CD4-positive, alpha-beta T cell treated with Interleukin-17A for 4 hours (primary cell): Measurements from ENCODE around the gene ZNF91.
"Not testable (repeated sequence)": the region's sequence is repeated elsewhere in the genome, so short reads cannot be mapped to it uniquely, and the experiment has no call there.

Experiments
- DNase-seq: peaks from one replicate; pipeline ENCODE4 v3.0.0-alpha.2; 2020; ENCODE audit warnings: mixed read lengths

ZNF91 gene

DNA sequence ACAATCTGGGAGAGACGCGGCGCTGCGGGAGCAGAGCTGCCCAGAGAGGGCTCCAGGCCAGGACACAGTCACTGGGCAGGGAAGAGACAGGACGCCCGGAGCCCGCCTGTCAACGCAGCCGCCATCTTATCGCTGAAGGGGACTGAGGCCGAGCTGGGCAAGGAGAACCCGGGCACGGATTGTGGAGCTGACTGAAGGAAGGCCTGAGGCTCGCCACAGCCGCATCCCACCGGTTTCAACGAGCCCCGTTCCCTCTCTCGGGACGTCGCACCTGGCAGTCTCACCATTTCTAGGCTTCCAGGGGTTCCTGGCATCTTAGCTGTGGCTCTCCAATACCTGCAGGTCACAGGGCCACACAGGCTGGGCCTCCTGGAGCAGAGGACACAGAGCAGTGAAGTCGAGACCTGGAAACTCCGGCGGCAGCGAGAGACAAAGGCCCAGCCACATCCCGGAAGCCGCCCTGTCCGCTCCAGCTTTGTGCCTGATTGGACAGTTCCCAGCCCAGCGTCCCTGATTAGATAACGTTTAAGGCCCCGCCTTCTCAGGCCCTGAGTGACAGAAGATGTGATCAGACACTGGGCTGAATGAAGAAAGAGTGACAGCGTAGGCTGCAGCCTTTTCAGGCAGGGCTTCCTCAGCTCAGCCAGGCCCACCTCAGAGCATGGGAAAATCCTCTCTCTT is at the start of gene ZNF91:
TSS of gene ZNF91 (minus strand) at position 431 of the 681 bp plus-strand sequence. CDS start at position 314, 117 bp downstream.
- peak; percentile 91 for DNase-seq

DNA sequence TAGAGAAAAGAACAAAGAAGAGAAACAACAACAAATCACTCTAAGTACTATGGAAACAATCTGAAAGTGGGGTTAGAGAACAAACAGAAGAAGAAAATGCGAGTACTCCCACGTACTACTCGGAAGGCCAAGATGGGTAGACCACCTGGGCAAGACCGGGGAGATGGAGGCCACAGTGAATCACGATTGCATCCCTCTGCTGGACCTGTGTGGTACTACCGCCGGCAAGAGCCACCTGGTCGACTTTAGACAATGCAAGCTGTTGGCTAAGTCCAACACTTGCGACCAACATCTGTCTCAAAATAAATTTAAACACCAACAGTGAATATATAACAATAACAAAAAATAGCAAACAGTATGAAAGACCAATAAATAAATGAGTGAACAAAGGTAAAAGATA is 45.5 kb upstream of the ZNF91 start:
- no peak for DNase-seq

DNA sequence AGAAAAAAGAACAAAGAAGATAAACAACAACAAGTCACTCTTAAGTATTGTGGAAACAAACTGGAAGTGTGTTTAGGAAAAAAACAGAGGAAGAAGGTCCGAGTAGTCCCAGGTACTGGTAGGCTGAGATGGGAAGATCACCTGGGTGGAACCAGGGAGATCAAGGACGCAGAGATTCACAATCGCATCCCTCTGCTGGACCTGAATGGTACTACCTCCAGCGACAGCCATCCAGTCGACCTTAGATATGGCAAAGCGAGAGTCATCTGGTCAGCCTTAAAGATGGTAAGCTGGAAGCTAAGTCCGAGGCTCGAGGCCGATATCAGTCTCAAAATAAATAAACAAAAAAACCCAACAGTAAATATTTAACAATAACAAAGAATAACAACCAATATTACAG is 44.9 kb upstream of the ZNF91 start:
- DNase-seq, result no peak

DNA sequence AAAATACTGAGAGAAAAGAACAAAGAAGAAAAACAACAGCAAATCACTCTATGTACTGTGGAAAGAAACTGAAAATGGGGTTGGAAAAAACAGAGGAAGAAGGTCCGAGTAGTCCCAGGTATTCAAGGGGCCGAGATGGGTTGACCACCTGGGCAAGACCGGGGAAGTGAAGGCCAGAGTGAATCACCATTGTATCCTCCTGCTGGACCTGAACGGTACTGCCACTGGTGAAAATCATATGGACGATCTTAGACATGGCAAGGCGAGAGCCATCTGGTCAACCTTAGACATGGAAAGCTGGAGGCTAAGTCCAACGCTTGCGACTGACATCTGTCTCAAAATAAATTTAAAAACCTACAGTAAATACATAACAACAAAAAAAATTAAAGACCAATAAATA is 44.4 kb upstream of the ZNF91 start:
- no peak for DNase-seq

DNA sequence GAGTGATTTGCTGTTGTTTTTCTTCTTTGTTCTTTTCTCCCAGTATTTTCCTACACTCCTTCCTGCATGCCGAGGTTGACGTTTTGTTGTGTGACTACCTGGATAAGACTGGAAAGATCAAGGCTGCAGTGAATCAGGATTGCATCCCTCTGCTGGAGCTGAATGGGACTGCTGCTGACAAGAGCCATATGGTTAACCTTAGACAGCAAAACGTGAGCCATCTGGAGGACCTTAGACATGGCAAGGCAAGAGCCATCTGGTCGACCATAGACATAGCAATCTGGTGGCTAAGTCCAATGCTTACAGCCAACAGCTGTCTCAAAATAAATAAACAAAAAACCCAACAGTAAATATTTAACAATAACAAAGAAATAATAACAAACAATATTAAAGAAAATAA is 42.6 kb upstream of the ZNF91 start:
- DNase-seq, result no peak

DNA sequence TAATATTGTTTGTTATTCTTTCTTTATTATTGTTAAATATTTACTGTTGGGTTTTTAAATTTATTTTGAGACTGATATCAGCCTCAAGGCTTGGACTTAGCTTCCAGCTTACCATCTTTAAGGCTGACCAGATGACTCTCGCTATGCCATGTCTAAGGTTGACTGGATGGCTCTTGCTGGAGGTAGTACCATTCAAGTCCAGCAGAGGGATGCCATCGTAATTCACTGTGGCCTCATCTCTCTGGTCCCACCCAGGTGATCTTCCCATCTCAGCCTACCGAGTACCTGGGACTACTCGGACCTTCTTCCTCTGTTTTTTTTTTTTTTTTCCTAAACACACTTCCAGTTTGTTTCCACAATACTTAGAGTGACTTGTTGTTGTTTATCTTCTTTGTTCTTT is 41.7 kb upstream of the ZNF91 start:
- no peak for DNase-seq

DNA sequence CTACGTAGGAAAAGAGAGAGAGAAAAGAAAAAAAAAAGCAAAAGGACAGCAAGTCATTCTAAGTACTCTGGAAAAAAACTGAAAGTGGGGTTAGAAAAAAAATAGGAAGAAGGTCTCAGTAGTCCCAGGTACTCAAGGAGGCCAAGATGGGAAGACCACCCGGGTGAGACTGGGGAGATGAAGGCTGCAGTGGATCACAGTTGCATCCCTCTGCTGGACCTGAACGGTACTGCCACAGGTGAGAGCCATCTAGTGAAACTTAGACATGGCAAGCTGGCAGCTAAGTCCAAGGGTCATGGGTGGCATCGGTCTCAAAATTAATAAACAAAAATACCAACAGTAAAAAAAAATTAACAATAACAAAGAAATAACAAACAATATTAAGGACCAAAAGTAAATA is 41.0 kb upstream of the ZNF91 start:
- DNase-seq, result no peak

DNA sequence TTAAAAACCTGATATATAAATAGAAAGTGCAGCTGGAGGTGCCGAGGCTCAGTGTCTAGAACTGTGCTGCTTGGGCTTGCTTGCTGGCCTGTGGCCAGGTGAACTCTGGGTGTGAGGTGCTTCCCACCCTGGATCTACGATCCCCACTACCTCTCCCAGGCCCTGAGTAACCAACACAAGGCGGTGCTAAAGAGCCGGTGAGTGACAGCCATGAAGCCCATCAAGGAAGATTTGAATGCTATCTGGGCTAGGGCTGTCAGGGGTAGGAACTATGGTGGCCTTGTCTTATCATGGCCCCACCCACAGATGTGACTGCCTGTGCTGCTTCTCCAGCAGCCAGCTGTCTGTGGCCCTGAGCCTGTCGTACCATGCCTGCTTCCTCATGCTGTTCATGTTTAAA is 25.6 kb upstream of the ZNF91 start:
- DNase-seq, result no peak

DNA sequence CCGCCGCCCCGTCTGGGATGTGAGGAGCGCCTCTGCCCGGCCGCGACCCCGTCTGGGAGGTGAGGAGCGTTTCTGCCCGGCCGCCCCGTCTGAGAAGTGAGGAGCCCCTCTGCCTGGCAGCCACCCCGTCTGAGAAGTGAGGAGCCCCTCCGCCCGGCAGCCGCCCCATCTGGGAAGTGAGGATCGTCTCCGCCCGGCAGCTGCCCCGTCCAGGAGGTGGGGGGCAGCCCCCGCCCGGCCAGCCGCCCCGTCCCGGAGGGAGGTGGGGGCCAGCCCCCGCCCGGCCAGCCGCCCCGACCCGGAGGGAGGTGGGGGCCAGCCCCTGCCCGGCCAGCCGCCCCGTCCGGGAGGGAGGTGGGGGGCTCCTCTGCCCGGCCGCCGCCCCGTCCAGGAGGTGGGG is 24.0 kb upstream of the ZNF91 start:
- not testable (repeated sequence) for DNase-seq

DNA sequence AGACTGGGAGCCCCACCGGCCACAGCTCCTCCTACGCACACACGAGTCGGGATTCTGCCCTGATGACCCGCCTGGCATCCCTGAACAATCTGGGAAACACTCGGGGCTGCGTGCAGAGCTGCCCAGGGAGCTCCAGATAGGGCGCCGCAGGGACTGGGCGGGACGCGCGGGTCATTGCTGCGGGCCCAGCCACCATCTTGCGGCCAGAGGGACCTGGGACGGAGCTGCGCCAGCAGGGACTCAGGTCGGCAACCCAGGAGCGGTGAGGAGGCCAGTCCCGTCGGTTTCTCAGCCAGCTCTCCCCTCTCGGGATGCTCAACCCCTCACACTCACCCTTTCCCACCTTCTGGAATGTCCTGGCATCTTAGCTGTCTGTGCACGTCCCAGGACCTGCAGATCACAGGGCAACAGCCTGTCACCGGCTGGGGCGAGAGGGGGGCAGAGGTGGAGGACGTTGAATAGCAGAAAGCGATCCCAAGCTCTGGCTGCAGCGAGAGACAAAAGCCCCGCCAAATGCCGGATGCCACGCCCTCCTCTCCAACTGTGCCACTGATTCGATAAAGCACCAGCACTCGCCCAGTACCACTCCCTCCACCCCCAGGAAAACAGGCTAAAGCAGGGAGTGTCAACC is 20.4 kb upstream of the ZNF91 start:
- DNase-seq, result peak; percentile 17

DNA sequence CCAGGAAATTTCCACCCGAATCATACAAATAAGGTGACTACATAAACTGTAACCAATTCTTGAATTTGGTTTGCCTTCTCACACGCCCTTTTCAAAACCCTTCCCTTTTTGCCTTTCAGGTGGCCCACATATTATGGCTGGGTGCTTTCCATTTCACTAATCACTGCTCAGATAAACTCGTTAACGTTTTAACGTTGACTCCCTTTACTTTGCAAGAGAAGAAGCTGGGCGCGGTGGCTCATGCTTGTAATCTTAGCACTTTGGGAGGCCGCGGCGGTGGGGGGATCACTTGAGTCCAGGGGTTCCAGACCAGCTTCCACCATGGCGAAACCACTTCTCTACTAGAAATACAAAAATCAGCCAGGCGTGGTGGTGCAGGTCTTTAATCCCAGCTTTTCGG is 19.8 kb upstream of the ZNF91 start:
- DNase-seq, result no peak

DNA sequence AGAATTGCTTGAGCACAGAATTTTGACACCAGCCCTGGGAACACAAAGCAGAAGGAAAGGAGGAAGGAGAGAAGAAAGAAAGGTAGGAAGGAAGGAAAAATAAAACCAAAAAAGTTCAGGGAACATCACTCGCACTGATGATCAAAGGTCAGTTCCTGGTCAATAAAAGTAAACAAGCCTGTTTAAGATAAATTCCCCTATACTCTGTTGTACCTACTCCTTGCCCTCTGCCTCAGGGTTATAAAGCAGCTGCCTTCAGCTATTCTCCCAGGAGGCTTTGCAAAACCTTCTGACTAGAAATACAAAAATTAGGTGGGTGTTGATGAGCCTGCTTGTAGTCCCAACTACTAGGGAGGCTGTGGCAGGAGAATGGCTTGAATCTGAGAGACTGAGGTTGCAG is 14.9 kb upstream of the ZNF91 start:
- no peak for DNase-seq

DNA sequence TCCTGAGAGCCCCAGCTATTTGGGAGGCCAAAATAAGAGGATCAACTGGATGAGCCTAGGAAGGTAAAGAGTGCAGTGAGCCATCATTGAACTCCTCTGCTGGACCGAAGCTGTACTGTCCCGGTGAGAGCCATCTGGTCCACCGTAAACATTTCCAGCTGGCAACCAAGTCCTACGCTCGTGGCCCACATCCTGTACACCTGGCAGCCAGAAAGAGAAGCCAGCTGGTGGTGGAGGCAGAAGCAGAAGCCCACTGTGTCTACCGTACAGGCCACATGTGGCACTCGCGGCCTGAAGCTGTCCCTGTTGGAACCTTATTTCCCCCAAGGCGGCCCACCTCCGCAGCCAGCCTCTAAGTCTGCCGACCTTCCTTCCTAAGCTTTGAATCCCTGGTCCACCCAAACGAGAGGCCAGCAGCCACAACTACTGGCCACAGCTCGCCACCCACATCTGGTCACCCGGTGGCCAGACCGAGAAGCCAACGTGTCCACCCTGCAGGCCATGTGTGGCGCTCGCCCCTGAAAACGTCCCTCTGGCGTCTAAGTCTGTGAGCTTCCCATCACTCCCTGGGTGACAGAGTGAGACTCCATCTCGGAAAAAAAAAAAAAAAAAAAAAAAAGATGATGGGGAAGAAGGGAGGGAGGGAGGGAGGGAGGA is 14.2 kb upstream of the ZNF91 start:
- DNase-seq, result no peak

DNA sequence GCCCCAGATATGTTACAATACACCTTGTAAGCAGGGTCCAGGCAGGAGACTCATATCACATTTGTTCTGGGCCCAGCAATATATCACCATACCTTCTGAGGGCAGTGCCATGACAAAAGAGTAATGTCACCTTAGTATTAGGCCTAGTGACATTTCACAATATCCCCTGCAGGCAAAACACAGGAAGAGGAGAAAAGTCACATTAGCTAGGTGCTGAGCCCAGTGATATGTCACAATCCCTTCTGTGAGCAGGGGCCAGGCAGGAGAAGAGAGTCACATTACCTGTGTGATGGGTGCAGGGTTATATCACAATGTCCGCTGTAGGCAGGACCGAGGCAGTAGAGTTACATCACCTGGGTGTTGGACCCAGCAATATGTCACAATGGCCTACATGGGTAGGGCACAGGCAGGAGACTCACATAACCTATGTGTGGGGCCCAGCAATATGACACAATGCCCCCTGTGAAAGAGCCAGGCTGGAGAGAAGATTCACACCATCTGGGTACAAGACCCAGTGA is 12.4 kb upstream of the ZNF91 start:
- no peak for DNase-seq

DNA sequence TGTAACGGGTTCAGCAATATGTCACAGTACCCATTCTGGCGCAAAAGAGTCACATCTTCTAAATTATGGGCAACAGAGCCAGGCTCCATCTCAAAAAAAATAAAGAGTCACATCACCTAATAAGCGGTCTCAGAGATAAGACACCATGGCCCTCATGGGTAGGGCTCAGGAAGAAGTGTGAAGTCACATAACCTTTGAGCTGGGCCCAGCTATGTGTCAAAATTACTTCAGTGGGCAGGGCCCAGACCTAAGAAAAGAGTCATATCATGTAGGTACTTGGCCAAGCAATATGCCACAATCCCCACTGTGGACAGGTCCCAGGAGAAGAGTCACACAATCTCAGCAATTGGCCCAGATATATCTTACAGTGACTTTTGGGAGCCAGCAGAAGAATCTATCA is 11.4 kb upstream of the ZNF91 start:
- DNase-seq, result no peak

DNA sequence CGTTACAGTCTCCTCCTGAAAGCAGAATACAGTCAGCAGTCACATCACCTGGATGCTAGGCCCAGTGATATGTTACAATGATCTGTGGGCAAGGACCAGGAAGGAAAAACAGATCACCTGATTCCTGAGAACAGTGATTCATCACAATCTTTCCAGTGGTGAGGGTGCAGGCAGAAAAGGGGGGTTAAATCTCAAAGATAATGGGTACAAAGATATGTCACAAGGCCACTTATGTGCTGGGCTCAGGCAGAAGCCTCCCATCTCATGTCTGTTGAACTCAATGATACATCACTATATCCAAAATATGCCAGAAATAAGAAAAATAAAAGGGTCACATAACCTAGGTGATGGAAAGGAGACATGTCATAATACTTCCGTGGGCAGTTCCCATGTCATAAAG is 10.8 kb upstream of the ZNF91 start:
- no peak for DNase-seq

DNA sequence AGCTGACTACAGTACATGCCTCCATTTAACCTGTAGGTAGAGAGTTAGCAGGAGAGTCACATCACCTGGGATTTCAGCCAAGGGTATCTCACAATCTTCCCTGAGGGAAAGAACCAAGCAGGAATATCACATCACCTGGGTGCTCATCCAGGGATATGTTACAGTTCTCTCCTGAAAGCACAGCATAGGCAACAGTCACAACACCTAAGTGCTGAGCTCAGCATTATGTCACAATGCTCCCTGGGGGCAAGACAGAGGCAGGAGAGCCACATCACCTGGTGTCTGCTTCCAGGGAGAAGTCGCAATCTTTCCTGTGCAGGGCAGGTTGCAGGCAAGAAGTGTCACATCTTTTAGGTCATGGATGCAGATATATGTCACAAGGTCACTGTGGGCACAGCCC is 9.4 kb upstream of the ZNF91 start:
- no peak for DNase-seq

DNA sequence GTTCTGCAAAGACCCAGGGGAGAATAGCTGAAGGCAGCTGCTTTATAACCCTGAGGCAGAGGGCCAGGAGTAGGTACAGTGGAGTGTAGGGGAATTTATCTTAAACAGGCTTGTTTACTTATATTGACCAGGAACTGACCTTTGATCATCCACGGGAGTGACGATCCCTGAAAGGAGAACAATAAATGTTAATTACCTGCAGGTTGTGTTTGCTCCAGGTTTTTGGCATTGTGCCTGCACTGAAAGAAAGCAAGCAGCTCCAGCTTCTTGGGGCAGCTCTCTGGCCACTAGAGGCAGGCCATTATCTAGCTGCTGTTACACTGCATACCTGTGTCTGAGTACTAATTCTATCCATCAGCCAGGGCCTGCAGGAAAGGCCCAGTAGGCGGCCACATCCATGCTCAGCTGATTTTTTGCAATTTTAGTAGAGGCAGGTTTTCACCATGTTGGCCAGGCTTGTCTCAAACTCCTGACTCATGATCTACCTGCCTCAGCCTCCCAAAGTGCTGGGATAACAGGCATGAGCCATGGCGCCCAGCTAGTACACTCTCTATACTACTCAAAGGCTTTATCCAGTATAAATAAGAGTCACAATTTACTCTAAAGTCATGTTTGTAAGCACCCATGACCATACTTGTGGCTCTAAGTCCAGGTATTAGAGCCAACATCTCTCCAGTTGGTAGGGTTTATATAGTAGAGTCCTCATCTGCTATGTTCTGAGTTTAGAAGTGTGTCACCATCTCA is 8.5 kb upstream of the ZNF91 start:
- DNase-seq, result no peak

DNA sequence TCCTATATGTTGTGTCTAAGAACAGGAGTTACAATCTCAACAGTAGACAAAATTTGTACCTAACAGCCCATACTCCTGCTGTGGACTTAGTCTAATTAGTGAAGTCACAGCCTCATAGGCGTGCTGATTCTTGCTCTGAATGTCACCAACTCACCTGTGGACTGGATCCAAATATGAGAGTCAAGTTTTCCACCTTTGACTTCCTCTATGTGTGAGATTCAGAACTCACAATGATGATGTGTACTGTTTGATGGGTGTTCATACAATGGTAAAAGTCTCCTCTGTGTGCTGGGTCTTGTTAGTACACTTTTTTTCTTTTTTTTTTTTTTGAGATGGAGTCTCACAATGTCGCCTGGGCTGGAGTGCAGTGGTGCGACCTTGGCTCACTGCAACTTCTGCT is 7.8 kb upstream of the ZNF91 start:
- DNase-seq, result no peak

DNA sequence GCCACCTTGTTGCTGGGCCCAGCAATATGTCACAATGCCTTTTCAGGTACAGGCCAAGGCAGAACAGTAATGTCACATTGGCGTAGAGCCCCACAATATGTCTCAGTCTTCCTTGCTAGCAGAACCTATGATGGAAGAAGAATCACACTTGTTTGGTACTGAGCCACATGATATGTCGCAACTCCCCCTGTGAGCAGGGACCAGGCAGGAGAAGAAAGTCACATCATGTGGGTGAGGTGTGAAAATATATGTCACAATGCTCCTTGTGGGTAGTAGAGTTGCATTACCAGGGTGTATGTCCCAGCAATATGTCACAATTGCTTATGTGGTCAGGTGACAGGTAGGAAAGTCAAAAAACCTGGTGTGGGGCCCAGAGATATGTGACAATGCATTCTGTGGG is 7.1 kb upstream of the ZNF91 start:
- no peak for DNase-seq

DNA sequence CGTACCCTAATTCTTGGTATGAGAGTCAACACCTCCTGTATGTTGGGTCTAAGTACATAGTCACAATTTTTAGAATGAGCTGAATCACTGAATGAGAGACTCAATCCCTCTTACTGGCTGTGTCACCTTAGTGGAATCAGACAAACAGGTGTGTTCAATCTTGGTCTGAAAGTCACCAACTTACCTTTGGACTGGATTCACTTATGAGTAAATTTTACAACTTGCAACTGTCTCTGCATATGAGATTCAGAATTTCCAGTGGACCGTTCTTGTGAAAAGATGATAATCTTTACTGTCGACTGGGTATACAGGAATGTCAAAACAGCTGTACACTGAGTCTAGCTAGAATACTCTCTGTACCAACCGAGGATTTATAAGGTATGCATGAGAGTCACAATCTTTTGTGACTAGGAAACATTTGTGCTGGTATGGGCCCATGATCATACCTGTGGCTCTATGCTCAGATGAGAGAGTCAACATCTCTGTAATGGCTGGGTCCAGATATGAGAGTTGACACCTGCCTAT is 5.9 kb upstream of the ZNF91 start:
- no peak for DNase-seq

DNA sequence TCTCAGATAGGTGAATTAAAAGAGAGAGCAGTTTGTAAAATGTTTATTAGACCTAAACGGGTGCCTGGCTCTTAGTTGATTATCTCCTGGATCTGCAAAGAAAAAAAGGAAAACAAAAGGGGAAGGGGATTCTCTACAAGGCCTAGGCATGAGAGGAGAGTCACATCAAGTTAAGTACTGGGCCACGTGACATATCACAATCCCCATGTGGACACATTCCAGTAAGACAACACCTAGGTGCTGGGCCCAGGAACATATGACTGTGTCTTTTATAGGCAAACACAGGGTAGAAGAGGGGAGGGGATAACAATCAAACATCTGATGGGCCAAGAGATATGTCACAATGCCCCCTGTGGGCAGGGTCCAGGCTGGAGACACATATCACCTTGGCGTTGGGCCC is 4.2 kb upstream of the ZNF91 start:
- no peak for DNase-seq

DNA sequence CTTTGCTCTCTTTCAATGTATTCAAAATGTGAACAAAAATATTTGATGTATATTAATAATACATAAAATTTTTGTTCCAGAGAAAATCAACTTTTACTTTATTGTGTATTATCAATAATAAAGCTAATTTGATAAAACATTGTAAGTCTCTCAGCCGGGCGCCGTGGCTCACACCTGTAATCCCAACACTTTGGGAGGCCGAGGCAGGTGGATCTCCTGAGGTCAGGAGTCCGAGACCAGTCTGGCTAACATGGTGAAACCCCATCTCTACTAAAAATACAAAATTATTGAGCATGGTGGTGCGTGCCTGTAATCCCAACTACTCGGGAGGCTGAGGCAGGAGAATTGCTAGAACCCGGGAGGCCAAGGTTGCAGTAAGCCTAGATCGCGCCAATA is 449 bp upstream of the ZNF91 start:
- DNase-seq, result not testable (repeated sequence)
